ENCODE measurements around the gene CADM3.

Gene CADM3

DNA sequence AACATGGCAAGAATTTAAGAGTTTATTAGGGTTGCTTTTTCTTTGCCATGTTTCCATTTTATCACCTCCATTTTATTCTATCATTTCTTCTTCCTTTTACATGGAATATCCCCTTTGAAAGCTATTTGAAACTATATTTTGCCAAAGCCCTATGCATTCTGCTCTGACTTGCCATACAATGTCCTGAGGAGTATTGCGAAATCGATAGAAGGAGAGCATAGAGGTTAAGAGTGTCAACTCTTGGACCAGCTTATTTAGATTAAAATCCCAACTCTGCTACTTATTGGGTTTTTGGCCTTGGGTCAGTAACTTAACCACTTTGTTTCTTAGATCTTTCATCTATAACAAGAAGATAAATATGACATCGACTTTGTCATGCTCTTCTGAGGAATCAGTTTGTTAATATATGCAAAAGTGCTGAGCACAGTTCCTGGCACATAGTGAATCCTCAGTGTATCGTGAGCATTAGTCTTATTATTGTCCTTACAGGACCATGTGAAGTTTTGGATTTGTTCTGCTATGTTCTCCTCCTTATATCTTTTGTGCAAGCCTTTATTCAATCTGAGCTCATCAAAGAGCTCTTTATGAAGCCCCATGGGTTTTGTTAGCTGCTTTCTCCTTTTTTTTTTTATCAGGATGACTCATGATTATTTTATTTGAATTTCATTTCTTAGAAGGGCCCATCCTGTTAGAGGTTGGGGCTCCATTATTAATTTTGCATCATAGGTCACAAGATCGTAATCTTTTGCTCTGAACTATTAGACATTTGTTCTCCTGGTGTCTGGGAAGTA is 50.9 kb downstream of the CADM3 start:
- H3K27ac ChIP-seq, result no peak overlapping the region
- TF ChIP-seq ZFX (IDR thresholded peaks at IDR 0.05), result no peak
- TF ChIP-seq, protein P1, sequence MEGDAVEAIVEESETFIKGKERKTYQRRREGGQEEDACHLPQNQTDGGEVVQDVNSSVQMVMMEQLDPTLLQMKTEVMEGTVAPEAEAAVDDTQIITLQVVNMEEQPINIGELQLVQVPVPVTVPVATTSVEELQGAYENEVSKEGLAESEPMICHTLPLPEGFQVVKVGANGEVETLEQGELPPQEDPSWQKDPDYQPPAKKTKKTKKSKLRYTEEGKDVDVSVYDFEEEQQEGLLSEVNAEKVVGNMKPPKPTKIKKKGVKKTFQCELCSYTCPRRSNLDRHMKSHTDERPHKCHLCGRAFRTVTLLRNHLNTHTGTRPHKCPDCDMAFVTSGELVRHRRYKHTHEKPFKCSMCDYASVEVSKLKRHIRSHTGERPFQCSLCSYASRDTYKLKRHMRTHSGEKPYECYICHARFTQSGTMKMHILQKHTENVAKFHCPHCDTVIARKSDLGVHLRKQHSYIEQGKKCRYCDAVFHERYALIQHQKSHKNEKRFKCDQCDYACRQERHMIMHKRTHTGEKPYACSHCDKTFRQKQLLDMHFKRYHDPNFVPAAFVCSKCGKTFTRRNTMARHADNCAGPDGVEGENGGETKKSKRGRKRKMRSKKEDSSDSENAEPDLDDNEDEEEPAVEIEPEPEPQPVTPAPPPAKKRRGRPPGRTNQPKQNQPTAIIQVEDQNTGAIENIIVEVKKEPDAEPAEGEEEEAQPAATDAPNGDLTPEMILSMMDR (conservative IDR thresholded peaks at IDR 0.05), result no peak

- H3K27ac ChIP-seq, result no peak overlapping the region
- no peak for TF ChIP-seq ZFX (IDR thresholded peaks at IDR 0.05)
- TF ChIP-seq, protein P1 (conservative IDR thresholded peaks at IDR 0.05), result no peak
Observed at GRCh38 chr1:159223004-159223403, 51.6 kb downstream of the CADM3 start.

- no peak overlapping the region for H3K27ac ChIP-seq
- TF ChIP-seq, protein P1 (conservative IDR thresholded peaks at IDR 0.05), result no peak
- no peak for TF ChIP-seq ZFX (IDR thresholded peaks at IDR 0.05)
Observed at GRCh38 chr1:159228554-159228953, 57.1 kb downstream of the CADM3 start.

GRCh38 chr1:159229260-159229885 is 58.0 kb downstream of the CADM3 start:
- TF ChIP-seq ZFX (IDR thresholded peaks at IDR 0.05), result no peak
- TF ChIP-seq, protein P1 (conservative IDR thresholded peaks at IDR 0.05), result no peak
- no peak overlapping the region for H3K27ac ChIP-seq

DNA sequence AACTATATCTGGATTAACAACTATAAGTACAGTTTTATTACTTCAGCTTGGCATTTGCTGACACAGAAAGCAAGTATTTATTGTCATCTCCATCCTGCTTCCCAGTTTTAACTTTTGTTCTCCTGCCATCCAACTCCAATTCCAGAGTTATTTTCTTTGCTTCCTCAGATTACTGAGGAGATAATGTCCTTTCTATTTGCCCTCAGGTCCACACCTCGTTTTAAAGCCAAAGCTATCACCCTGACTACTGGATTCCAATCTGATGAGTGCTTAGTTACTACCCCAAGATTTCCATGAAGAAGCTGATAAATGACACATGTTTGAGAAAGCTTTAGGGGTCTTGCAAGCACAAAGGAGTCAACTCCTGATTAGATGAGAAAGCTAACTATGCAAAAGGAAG is 58.5 kb downstream of the CADM3 start:
- TF ChIP-seq, protein P1 (conservative IDR thresholded peaks at IDR 0.05), result no peak
- no peak for TF ChIP-seq ZFX (IDR thresholded peaks at IDR 0.05)
- H3K27ac ChIP-seq, result no peak overlapping the region

DNA sequence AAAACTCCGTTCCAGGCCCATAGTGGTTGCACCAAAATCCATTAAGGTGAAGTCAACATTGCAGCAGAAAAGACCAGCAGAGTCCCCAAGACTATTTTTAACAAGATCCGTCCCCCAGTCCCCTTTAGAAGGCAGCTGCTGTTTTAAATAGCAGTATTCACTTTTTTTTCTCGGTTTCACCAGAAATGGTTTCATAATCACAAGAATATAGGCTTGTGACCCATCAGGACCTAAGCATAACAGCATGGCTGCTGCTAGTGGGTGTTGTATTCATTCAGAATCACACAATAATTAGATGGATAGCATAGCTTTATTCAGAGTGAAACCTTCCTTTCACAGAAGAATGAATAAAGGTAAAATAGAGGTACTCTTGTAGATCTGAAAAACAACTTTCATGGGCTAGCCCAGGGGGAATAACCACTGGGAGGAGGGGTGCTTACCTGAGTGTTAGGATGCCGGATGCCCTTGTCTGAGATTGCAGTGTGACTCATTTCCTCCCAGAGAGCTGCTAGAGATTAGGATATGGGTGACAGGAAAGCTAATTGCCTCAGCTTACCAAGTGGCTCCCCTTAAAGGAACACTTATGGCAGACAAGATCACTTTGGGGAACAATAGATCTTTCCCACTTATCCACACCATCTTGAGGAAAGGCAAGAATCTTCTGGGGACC is 68.3 kb downstream of the CADM3 start:
- H3K27ac ChIP-seq, result no peak overlapping the region
- no peak for TF ChIP-seq ZFX (IDR thresholded peaks at IDR 0.05)
- TF ChIP-seq, protein P1 (conservative IDR thresholded peaks at IDR 0.05), result no peak

- no peak overlapping the region for H3K27ac ChIP-seq
- no peak for TF ChIP-seq ZFX (IDR thresholded peaks at IDR 0.05)
- TF ChIP-seq, protein P1 (conservative IDR thresholded peaks at IDR 0.05), result no peak
Observed at GRCh38 chr1:159247266-159247665, 75.9 kb downstream of the CADM3 start.

Measured in C4-2B (cell line).